AML-193 (cell line): ENCODE results near the gene FAM89B.
A peak's percentile ranks its signal among the peaks of the same experiment; 100 is the strongest.

Experiments
- DNase-seq, 2 experiments: peaks; one replicate each; lab custom pipeline; 2025; lab: John Stamatoyannopoulos, UW

The FAM89B gene

DNA sequence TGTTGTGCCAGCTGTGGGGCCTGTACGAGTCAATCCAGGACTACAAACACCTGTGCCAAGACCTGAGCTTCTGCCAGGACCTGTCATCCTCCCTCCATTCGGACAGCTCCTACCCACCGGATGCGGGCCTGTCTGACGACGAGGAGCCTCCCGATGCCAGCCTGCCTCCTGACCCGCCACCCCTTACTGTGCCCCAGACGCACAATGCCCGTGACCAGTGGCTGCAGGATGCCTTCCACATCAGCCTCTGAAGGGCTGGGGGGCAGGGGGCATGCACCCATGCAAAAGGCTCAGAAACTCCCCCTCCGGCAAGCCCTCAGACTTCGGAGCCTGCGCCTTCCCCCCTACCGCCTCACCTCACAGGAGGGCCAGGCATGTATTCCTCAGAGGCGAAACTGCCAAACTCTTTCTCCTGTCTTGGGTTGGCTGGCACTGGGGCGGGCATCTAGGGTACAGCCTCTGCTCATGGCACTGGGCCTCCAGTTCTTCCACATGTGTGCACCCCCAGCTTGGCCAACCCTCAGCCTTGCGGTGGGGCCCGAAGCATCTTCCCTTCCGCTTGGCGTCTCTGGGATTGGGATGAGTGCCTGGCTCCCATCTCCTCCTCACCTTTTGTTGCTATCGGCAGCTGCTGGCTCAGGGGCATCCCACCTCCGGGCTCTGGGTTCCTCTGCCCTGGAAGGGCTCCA, 1.2 kb downstream of the FAM89B start:
- DNase-seq, result no peak

DNA sequence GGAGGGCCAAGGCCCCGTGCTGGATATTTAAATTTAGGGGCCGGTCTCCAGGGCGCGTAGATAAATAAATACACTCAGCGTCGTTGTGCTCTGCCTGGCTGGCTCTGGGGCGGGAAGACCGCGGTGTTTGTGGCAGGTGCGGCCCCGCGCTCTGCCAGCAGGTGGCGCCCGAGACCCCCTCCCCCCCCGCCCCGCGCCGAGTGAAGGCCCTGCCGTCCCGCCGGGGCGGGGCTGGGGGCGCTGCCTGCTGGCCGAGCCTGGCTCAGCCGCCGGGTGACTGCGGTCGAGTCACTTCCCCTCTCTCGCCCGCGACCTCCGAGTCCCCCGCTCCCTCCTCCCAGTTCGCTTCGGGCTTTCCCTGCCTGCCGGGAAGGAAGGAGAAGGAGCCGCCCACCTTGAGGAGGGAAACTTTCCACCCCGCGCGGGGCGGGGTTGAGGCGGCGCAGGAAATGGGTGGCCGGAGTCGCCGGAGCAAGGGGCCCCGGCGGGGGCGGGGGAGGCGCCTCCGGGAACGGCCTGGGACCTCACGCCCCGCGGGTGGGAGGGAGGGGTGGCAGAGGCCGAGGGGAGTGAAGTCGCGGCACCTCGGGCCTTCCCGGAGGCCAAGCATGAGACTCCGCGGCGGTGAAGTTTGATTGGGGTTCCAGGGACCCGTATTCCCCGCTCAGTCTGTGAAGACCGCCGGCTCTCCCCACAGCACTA, 1.9 kb downstream of the FAM89B start:
- DNase-seq, result peak; percentile 92 to 94

DNA sequence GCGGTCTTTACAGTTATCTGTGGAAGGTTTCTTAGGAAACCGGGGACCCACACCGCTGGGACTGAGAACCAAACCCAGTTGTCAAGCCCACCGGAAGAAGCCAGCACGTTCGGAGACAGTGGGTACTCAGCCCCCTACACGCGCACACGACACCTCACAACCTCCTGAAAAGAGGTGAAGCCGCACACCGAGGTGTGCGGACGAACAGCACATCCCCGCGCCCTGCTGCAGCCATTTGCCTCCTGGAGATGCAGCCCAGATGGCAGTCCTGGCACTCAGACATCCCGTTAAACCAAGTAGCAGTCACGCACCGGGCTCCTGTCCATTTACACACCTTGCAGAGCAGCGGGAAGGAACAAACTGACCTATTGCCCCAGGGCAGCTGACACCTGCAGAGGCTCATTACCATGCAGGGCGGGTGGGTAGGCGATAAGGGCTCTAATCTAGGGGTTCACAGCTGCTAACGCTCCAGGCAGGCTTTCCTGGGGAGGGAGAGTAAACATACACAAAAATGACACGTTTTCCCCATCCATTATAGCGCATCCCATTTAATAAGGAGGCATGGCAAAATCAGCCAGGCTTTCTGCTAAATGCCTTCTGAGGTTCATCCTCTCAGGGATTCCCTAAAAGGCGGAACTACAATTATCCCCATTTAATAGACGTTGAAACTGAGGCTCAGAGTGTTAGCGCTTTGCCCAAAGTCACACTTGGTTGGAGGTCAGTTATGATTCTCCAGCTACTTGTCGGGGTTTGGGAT, 2.7 kb downstream of the FAM89B start:
- DNase-seq, result no peak

DNA sequence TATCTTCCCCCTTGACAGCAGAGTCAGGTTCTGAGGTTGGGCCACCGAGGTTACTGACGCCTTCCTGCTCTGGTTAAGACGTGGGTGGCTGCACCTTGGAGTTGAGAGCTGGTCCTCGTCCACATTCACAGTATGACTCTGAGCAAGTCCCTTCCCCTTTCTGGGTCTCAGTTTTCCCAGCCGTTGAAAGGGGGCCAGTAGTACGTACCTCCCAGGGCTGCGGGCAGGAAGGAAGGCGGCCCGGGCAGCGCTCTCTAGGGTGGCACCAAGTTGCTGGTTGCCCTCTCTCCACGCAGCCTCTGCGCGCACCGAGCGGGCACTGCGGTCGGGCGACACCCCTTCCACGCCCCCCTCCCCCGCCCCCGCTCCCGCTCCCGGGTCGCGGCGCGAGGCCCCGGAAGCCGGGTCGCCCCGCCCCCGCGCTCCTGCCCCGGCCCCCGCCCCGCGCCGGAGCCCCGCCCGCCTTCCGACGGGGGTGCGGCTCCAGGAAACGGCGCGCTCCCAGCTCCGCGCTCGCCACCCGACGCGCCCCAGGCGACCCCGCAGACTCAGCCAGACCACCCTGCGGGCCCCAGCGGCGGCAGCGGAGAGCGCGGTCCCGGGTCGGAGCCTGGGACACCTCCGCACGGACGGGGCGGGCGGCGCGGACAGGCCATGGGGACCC, 3.4 kb downstream of the FAM89B start, which contains the start of gene EHBP1L1:
Gene EHBP1L1, plus strand, starts transcription at position 486 of the 664 bp plus-strand sequence. CDS start 250 bp downstream, outside the sequence.
- peak; percentile 46 to 63 for DNase-seq

DNA sequence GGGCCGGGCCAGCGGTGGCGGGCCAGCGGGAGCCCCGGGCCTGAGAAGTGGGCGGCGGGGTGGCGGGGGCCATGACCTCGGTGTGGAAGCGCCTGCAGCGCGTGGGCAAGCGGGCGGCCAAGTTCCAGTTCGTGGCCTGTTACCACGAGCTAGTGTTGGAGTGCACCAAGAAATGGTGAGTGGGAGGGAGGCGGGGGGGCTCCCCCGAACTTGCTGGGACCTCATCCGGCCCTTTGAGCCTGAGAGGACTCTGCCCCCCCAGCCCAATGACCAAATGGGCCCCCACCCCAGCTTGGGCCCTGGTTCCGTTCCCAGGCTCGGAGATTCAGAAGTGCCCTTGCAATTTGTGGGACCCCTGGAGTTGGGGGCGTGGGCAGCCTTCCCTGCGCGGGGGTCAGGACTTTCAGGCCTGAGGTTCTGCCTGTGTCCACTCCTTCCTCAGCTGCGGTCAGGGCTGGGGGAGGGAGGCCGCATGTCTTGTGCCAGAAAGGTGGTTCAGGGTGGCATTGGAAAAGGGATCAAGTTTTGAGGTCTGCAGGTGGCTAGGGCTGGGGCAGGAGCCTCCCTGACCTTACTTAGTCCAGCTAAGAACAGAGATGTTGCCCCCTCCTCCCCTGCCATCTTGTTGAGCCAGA, 4.0 kb downstream of the FAM89B start:
- DNase-seq, result no peak

DNA sequence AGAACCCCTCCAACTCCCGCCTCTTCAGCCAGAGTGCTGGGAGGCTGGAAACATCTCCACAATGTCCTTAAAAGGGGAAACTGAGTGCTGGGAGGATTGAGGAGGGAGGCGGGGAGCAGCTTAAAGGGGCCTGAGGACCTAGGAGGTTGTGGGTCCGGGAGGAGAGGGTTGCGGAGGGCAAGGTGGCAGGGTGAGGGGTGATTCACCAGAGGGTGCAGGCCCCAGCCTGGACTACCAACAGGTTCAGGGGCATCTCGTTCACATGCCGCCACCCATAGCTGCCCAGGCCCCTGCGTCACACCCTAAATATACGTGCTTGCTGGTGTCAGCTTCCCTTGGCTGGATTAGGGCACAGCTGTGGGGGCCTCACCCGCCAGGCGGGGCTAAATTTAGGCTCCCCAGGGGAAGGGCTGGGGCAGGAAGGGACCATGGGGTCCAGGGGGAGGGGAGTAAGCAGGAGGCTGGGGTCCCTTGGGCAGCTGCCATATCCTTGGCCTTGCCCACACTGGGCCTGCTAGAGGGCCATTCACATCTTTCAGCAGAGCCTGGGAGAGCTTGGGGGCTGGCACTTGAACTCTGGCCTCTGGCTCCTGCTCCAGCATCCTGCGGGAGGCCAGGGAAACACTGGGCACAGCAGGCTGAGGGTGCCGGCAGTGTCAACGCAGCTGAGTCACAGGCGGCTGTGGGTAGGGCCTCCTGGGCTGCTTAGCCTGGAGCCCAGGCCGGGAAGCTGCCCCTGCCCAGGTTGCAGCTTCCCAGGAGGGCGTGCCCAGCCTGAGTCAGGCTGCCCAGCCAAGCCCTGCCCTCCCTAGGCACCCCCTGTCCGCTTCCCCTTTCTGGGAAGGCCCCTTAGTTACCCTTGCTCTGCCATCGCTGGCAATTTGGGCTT, 4.8 kb downstream of the FAM89B start:
- DNase-seq, result peak; percentile 62 to 64

DNA sequence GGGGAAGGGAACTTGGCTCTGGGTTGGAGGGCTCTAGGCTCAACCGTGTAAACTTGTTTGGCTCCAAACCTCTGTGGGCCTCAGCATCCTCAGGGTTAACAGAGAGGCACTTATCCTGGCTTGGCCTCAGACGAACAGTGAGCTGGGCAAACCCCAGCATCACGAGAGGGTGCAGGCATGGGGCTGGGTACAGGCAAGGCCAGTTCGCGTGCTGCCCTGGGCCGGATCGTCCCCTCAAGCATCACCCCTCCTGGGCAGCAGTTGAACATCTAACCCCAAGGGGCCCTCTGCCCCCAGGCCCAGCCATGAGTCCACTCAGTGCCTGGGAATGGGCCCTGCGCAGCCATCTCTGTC, 5.4 kb downstream of the FAM89B start:
- DNase-seq, result no peak

DNA sequence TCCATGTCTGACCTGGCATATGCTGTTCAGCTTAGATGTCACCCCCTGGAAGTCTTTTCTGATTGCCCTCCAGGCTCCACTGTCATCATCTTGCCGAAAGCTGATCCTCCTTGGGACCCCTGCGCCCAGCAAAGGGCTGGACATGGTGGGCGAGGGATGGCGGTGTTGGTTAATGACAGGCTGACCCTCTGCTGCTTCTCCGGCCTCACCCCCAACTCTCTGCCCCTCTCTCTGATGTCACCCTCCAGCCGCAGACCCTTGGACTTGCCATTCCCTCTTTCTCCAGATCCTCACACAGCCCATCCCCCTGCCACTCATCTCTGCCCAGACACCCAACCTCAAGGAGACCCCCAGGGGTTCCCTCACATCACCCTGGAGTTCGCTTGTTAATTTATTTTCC, 5.8 kb downstream of the FAM89B start:
- DNase-seq, result no peak

DNA sequence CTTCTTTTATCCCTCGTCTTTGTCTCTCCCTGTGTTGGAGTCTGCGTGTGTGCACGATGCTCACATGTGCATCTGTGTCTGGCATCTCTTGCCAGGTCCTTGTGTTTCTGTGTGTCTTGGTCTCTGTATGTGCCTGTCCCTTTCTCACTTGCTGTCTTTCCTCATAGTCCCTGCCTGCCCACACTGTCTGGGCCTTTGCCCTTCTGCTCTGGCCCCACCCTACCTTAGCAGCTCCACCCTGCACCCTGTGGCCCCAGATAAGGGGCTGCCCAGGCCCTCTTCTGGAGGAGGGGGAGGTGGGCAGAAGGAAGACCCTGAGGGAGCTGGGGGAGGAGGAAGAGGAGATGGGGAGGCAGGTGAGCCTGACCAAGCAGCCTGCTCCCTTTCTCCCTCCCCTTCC, 6.3 kb downstream of the FAM89B start:
- no peak for DNase-seq

DNA sequence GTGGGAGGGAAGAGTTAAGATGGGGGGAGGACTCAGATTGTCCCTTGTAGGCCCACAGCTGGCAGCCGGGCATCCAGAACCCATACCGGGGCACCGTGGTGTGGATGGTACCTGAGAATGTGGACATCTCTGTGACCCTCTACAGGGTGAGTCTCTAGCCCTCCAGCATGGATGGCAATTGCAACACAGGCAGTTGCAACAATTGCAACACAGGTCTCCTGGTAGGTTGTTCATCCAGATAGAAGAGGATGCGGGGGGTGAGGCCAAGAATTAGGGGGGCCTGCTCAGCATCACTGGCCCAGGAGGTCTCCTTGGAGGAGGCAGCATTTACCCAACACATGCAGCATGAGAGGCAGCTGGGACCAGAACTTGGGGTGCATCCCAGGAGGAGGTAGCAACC, 7.0 kb downstream of the FAM89B start:
- peak in 1 of 2 experiments; percentile 14 for DNase-seq

DNA sequence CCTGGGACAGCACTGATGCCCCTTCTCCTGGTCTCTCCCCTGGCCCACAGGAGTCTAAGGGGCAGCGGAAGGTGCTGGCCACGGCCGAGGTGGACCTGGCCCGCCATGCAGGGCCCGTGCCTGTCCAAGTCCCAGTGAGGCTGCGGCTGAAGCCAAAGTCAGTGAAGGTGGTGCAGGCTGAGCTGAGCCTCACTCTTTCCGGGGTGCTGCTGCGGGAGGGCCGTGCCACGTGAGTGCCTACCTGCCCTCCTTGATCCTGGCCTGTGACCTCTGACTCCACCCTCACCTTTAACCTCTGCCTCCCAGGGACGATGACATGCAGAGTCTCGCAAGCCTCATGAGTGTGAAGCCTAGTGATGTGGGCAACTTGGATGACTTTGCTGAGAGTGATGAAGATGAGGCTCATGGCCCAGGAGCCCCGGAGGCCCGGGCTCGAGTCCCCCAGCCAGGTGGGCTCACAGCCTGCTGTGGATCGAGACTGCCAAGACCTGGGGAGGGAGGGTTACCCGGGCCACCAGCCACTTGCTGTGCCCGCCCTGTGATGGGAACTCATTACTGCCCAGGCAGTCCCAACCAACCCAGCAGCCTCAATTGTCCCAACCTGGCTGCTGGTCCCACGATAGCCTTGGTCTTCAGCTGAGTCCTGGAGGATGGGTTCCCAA, 7.8 kb downstream of the FAM89B start:
- no peak for DNase-seq

DNA sequence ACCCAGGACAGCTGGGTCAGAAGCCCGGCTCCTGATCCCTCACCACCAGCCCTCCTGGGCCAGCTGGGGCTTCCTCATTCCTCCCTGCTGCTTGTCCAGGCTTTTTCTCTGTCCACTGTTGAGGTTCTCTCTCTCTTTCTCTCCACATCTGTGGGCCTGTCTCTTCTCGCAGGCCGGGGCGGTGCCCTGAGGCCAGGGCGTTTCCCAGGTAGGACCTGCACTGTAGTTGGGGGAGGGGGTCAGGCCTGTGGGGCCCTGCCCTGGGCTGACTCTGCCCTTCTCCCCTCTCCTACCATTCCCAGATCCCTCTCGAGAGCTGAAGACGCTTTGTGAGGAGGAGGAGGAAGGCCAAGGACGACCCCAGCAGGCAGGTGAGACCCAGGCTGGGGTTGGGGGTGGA, 8.4 kb downstream of the FAM89B start:
- DNase-seq, result no peak

DNA sequence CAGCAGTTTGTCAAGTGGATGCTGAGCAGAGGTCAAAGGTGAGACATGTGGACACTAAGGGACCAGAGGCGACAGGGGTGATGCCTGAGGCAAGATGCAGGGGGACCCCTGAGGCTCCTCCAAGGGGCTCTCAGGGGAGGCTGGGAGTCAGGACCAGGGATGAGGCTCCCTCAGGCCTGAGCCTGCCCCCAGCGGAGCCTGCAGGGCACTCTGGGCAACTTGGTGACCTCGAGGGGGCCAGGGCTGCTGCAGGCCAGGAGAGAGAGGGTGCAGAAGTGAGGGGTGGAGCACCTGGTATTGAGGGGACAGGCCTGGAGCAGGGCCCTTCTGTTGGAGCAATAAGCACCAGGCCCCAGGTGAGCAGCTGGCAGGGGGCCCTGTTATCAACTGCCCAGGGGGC, 9.6 kb downstream of the FAM89B start:
- DNase-seq, result no peak

DNA sequence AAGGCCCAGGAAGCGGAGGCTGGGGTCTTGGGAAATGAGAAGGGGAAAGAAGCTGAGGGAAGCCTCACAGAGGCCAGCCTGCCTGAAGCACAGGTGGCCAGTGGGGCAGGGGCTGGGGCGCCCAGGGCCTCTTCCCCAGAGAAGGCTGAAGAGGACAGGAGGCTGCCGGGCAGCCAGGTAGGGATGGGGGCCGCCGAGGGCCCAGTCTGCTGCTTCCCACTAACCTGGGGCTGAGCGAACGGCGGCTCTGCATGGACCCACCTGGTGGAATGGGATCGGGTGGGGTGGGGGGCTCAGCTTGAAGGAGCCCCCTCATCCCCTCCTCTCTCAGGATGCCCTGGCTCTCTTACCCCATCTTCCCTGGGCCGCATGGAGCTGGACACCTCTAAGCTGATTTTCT, 11.3 kb downstream of the FAM89B start:
- DNase-seq, result no peak

DNA sequence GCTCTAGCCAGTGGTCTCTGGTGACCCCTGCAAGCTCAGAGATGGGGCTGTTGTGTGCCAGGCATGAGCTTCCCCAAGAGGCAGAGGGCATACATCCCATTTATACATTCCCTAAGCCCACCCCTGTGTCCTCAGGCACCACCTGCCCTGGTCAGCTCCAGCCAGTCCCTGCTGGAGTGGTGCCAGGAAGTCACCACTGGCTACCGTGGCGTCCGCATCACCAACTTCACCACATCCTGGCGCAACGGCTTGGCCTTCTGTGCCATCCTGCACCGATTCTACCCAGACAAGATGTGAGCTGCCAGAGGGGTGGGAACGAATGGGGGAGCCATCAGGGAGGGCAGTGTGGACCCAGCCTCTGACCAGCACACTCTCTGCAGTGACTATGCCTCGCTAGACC, 11.8 kb downstream of the FAM89B start:
- DNase-seq, result no peak

DNA sequence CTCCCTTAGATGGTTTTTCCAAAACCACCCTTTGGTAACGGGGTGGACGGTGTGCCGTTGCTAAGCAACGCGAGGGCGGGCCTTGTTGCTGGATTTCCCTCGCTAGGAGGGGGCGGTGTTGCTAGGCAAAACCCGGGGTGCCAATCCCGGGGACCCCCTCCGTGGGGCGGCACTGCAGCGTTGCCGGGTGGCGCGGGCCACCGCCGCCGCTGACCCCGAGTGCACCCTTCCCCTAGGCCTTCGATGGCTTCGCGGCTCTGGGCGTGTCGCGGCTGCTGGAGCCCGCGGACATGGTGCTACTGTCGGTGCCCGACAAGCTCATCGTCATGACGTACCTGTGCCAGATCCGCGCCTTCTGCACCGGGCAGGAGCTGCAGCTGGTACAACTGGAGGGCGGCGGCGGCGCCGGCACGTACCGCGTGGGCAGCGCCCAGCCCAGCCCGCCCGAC, 12.4 kb downstream of the FAM89B start:
- no peak for DNase-seq

DNA sequence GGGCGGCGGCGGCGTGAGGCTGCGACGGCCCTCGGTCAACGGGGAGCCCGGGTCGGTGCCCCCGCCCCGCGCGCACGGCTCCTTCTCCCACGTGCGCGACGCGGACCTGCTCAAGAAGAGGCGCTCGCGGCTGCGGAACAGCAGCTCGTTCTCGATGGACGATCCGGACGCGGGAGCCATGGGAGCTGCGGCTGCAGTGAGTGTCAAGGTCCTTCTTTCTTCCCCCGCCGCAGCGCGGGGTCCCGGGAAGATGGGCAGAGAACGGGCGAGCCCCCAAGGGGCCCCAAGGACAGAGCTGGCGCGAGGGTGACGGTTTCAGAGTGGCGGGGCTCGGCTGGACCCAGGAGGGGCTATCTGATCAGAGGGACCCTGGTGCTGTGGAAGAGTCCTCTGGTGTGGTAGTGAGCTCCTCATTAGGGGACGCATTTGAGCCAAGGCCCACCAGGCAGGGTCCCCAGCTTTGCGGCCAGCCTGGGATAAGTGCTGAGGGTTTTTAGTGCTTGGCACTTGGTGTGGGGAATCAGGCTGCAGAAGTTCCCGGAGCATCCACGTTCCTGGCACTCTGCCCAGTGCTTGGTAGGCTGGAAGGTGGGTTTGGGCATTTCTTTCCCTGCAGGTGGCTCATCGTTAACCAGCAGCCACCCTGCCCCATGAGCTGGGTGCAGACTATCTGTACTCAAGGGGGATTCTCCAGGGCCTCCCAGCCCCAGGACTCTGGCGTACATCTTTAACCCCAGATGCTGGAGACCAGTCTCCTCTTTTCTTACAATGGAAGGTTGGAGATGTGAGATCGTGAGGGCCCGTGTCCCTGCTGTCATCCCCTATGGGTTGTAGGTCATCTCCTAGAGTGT, 13.3 kb downstream of the FAM89B start:
- DNase-seq, result no peak

DNA sequence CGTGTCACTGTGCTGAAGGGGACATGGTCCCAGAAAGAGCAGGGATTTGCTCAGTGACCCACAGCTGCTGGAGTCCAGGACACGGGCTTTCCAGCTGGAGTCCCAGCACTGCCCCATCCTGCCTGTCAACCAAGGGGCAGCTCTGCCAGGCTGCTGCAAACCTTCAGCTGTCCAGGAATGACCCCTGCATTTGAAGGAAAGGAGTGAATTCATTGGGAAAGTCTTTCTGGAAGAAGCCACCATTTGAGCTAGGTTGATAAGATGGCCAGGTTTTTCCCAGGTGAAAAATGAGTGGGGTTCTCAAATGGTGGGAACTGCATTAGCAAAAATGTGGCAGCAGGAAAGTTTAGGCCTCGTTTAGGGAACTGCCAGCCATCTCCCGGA, 13.9 kb downstream of the FAM89B start:
- DNase-seq, result no peak

DNA sequence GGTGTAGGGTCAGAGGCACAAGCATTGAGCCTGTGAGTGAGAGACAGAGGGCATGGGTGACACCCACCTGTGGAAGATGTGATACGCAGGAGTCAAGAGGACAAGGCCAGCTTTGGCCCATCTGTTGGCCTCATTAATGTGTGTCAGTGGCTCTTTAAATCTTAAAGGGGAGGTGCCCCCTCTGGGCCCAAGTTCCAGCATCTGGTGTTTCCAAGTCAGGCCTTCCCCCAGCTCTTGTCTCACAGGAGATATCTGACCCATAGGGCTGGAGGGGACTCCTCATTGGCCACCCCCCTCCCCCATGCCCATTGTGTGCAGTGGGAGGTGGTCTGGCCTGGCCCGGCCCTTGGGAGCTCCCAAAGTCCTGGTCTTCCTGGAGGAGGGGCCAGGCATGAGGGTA, 14.3 kb downstream of the FAM89B start:
- no peak for DNase-seq
